Nucleus accumbens (tissue), 56 donors: ENCODE measurements around the gene SDHAF2.
"Not testable (repeated sequence)": the region's sequence is repeated elsewhere in the genome, so short reads cannot be mapped to it uniquely, and the experiment has no call there.

Experiments
- DNase-seq, 56 donors: peaks; one replicate each; lab custom pipeline; 2025; lab: John Stamatoyannopoulos, UW

SDHAF2 gene

DNA sequence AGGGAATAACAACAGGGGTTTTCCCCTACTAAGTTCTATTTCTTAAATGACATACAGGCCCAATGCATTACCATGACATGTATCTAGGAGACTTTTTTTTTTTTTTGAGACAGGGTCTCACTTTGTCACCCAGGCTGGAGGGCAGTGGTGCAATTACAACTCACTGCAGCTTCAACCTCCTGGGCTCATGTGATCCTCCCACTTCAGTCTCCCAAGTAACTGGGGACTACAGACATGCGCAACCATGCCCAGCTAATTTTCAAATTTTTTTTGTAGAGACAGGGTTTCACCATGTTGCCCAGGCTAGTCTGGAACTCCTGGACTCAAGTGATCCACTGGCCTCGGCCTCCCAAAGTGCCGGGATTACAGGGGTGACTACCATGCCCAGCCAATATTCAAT lies 7.7 kb upstream of the SDHAF2 start:
- DNase-seq = no peak

DNA sequence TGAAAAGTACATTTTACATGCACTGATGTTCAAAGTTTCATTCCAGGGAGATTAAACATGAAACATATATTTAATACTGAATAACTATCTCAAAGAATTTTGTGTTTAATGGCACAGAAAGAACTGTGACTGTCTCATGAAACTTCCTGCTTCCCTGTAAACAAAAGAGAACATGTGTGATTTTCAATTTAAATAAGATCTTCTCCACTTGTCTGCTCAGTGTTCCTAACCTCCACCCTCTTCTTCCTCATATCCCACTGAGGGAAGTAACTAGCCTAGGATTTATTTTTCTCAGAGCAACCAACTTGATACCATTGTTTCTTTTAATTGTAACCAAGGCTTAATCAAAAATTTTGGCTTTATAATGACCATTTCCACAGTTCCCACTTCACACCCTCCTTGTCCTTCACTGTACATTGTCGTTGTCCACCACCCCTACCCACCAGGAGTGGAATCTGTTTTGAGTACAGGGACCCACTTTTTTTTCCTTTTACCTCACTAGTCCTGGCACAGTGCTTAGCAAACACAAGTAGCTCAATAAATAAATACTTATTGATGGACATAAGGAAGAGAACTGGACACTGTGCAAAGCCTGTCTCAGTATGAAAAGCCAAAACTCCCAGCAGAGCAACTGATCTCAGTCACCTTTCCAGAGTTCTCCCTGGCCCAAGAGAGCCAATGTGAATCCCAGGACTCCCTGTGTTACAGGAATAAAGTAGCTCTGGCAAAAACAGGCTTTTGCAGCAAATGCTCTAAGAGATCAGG lies 4.4 kb upstream of the SDHAF2 start:
- no peak for DNase-seq

GRCh38 chr11:61429346-61429690 lies 606 bp upstream of the SDHAF2 start:
- peak in 17 of 56 donors; percentile 25 to 74 (median 55) for DNase-seq

- DNase-seq = not testable (repeated sequence)
These were observed 915 bp downstream of the SDHAF2 start for GRCh38 chr11:61430839-61431238.

- no peak for DNase-seq
These were observed 7.6 kb downstream of the SDHAF2 start for GRCh38 chr11:61437496-61437895.

DNA sequence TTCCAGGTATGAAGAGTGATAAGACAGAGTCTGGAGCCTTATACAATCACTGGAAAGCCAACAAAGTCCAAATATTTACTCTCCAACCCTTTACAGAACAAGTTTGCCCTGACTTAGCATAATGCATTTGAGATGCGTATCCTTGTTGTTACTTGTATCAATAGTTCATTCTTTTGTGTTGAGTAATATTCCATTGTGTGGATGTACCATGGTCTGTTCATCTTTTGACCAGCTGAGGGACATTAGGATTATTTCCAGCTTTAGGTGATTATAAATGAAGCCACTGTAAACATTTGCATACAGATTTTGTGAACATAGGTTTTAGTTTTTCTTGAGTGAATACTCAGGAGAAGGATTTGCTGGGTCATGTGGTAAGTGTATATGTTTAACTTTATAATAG lies 9.7 kb downstream of the SDHAF2 start:
- no peak for DNase-seq

DNA sequence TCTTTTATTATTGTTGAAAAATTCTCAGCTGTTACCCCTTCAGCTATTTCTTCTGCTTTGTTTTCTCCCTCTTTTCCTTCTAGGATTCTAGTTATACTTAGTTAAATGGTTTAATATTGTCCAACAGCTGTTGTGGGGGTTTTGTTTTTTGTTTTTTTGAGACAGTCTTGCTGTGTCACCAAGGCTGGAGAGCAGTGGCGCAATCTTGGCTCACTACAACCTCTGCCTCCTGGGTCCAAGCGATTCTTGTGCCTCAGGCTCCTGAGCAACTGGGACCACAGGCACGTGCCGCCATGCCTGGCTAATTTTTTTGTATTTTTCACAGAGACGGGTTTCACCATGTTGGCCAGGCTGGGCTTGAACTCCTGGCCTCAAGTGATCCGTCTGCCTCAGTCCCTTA lies 12.7 kb downstream of the SDHAF2 start:
- DNase-seq = peak in 1 of 56 donors; percentile 3

- DNase-seq = no peak
These were observed 15.6 kb downstream of the SDHAF2 start for GRCh38 chr11:61445516-61445915.

- DNase-seq = peak in 55 of 56 donors; percentile 22 to 96 (median 81)
These were observed 16.3 kb downstream of the SDHAF2 start for GRCh38 chr11:61446211-61446651.

GRCh38 chr11:61447601-61448551 lies 18.0 kb downstream of the SDHAF2 start:
- DNase-seq = peak in 2 of 56 donors; percentile 14 to 37

DNA sequence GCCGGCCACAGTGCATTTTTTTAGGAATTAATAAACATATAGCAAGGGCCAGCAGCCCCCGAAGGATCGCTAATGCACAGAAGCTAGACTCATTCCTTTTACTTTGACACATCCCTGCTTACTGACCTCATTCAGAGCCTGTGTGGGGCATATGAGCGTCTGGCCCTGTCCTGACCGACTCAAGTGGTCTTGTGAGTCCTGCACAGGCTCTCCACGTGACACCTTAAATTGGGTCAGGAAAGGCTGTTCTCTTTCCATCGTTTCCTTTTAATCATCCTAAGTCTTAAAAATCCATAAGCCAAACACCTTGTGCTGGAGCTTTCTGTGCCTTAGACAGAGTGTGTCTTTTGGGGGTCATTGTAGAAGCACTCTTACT lies 18.6 kb downstream of the SDHAF2 start:
- DNase-seq = peak in 1 of 56 donors; percentile 14

GRCh38 chr11:61452825-61453224 lies 22.9 kb downstream of the SDHAF2 start:
- no peak for DNase-seq

GRCh38 chr11:61453695-61454094 lies 23.8 kb downstream of the SDHAF2 start:
- DNase-seq = no peak

DNA sequence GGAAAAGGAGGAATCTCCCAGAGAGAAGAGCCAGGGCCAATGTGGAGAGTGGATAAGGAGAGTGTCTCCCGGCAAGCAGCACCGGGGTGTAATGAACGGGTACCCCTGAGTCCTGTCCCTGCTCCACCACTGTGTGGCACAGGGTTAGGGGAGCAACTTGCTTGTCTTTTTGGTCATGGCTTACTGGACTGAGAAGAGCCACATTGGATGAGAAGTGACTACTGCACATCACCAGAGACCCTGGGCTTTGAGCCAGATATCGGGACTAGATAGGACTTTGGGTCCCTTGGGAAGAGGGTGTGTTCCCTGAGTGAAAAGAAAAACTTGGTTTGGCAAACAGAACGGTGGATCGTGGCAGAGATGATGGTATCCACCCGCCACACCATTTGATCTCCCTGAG lies 24.6 kb downstream of the SDHAF2 start:
- no peak for DNase-seq

GRCh38 chr11:61460474-61460881 lies 30.6 kb downstream of the SDHAF2 start:
- peak in 9 of 56 donors; percentile 12 to 45 (median 20) for DNase-seq

- DNase-seq = no peak
These were observed 31.1 kb downstream of the SDHAF2 start for GRCh38 chr11:61460986-61461385.

DNA sequence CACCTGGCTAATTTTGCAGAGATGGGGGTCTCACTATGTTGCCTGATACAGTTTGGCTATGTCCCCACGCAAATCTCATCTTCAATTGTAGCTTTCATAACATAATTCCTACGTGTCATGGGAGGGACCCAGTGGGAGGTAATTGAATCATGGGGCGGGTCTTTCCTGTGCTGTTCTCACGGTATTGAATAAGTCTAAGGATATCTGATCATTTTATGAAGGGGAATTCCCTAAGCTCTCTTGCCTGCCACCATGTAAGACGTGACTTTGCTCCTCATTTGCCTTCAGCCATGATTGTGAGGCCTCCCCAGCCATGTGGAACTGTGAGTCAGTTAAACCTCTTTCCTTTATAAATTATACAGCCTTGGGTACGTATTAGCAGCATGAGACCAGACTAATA lies 37.7 kb downstream of the SDHAF2 start:
- not testable (repeated sequence) for DNase-seq

DNA sequence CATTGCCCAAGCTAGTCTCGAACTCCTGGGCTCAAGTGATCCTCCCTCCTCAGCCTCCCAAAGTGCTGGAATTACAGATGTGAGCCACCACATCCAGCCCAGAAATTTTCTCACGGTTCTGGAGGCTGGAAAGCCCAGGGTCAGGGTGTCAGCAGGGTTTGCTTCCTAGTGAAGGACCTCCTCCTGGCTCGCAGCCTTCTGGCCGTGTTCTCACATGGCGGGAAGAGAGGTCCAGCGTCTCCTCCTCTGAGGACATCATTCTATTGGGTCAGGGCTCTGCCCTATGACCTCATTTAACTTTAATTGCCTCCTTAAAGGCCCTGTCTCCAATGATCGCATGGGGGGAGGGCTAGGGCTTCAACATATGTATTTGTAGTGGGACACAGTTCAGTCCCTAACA lies 38.1 kb downstream of the SDHAF2 start:
- no peak for DNase-seq

GRCh38 chr11:61472282-61472681 lies 42.4 kb downstream of the SDHAF2 start:
- DNase-seq = no peak

GRCh38 chr11:61472868-61473267 lies 42.9 kb downstream of the SDHAF2 start:
- peak in 15 of 56 donors; percentile 10 to 60 (median 27) for DNase-seq

GRCh38 chr11:61473370-61474012 lies 43.6 kb downstream of the SDHAF2 start:
- peak in 29 of 56 donors; percentile 15 to 80 (median 50) for DNase-seq
